ENCODE data around the gene DAAM1.

DNA sequence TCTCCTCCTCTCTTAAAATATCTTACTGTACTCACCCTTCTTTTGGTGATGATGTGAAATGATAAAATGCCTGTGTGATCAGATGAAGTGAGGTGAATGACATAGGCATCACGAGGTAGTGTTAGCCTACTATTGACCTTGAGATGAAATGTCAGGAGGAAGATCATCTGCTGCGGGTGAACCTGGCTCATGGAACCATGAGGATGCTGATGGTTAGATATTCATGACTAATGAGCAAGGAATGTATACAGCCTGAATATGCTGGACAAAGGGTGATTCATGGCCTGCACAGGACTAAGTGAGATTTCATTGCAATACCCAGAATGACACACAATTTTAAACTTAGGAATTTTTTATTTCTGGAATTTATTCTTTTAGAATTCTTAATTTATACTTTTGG, 89.6 kb downstream of the DAAM1 start:
- TF ChIP-seq CTCF (IDR thresholded peaks at IDR 0.05; ENCODE audit: low read depth, low read length) (no peak), EZH2phosphoT487 (IDR thresholded peaks at IDR 0.05; ENCODE audit: low read depth) (no peak)
